ENCODE results near the gene RXRA.

Gene RXRA

DNA sequence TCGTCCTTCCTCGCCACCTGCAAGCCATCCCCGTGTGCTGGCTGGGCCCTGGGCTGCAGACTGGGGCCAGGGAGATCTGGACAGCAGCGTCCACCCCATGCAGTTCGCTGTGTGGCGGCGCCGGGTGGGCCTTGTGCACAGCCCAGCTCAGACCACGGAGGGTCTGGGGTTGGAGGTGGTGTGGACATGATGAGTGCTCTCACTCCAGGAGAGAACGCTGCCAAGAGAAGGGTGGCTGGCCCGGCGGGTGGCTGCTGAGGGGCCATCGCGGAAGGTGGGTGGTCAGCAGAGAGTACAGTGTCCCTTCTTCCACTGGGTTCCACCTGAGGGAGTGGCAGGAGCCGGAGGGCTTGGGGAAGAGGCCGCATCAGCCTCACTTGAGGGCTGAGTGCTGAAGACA lies 44.4 kb downstream of the RXRA start:
- FAIRE-seq, result no peak

DNA sequence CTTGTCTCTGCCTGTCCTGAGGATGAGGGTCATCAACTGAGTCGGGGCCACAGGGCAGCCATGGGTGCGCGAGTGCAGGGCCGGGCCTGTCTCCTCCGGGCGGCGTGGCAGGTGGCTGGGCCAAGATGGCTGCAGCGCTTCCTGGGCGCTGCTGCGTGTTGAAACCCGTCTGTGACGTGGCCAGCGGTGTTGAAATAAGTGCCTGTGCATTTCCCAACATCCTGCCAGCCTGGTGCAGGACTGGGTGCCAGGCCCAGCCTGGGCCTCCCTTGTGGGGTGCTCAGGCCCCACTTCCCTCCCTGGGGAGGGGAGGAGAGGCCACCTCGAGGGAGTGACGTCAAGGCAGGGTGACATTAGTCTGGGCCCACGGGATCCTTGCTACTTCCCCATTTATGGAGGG lies 45.5 kb downstream of the RXRA start:
- no peak for FAIRE-seq

DNA sequence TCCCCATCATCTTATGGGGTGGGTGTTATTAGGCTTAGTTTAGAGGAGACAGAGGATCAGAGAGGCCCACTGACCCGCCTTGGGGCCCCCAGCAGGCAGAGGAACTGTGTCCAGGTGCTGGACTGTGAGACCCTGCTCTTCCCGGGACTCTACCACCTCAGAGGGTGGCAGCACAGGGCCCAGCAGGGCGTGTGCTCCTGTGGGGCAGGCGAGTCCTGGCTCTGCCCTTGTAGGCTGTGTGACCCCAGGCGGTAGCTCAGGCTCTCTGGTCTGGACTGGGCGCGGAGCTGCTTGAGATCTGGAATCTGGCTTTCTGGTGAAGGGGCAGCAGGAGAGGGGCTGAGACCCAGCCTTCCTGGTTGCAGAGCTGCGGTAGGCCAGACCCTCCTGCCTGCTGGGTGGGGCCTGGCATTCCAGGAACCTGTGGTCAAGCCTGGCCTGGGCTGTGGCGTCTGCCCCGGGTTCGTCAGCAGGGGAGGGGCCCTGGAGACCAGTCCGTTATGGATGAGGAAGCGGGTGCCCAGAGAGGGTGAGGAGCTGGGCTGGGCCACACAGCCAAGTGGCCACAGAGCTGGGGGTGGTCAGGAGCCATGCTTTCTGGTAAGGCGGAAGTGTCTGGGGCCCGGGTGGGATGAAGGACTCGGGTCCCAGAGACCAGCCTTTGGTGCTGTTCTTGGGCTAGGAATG lies 46.5 kb downstream of the RXRA start:
- no peak for FAIRE-seq

DNA sequence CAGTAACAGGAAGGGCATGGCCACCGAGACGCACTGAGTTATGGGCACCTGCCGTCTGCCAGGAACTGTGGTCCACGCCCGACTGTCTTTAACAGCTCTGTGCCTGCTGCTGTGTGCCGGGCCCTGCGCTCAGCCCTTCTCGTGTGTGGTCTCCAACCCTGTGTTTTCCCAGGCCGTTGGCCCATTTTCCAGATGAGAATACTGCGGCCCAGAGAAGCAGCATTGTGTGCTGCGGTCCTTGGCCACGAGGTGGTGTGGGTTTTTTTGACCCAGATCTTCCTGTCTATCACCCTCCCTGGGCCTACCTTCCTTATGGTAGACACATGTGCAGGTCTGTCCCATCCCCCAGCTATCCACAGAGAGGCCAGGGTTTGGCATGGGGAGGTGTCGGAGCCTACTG lies 47.0 kb downstream of the RXRA start:
- no peak for FAIRE-seq

DNA sequence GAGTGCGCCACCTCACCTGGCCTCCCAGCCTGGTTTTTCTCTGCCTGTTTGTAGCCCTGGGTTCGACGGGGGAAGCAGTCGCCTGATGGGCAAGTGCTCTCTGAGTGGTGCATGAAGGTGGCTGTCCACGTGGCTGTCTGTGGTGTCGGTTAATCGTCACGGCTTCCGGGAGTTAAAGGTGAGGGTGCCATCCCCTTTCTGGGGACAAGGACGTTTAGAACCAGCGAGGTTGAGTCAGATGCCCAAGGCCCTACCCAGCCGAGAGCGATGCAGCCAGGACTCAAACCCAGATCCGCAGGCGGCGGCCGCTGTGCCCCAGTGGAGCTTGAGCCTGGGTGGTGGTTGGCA lies 47.7 kb downstream of the RXRA start:
- no peak for FAIRE-seq

DNA sequence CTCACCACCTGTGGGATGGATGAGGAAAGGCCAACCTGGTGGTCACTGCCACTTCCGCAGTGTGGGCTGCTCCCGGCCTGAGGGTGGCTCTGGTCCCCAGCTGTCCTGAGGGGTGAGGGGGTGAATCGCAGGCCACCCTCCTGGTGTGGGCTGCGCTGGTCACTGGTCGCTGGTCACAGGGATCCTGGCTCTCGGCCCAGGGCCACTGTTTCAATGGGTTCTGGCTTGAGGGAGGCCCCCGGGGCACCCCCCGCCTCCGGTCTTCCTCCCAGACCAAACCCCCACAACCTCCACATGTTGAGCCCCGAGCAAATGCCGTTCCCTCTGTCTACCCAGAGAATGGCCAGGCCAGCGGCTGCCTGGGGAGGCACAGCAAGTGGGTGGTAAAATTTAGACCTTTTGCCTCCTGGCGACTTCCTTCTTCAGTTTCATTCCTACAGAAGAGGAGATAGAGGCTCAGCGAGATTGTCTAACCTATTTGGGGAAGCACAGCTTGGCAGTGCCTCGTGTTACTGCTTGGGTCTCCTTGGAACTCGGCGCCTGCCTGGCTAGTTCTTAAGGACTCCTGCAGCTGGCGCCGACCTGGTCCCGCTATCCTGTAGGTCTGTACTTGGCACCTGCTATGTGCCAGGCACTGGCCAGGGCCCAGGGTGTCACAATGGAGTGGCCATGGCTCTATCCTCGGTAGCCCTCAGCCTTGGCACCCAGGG lies 48.2 kb downstream of the RXRA start:
- FAIRE-seq, result no peak

DNA sequence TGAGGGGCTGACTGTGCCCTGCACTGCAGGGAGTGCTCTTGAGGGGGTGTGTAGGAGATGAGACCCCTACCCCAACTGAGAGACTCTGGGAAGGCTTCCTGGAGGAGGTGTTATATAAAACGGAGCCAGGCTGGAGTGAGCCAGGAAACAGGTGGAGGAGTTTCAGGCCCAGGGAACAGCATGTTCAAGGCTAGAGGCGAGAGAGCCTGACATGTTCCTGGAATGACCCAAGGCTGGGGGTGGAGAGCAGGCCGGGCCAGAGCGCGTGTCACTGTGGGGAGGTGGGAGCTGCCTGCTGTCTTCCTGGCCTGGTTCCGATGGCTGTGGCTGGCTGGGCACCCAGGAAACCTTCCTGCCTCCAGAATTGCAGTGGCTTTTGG lies 48.7 kb downstream of the RXRA start:
- FAIRE-seq, result no peak

DNA sequence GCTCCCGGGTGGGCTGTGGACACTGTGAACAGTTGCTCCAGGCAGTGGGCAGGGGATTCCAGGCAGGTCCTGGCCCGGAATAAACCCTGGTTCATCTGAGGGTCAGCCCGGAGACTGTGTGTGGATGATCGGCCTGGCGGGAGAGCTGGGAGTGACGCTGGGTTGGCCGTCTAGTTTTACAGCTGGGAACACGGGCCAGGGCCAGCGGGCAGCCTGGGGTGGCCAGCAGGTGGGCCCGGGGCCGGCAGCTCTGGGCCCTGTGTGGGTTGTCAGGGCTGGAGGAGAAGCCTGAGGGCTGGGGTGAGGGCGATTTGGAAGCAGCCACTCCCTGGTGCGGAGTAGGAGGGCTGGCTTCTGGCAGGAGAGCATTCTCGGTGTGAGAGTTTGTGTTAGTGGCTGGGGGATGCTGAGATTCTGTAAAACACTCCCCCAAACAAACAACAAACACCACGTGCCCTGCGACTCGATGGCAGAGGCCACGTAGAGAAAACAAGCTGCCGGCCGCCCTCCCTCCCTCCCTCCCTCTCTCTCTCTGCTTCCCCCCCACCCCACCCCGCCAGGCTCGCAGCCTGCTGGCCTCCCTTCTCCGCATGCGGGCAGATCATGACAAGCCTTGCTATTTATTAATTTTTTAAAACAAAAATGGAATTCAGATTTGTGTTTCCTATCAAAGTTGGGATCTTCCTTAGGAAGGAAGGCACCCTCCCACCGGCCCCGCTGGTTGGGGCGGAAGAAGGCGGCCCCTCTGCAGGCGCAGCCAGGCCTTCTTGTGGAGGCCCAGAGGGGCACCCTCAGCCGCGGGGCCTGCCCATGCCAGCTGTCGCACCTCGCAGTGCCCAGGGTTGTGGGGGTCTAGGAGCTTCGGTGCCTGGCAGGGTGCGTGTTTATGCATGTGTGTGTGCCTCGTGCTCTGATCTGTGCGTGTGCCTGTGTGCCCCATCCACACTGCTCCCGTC lies 49.5 kb downstream of the RXRA start:
- no peak for FAIRE-seq

DNA sequence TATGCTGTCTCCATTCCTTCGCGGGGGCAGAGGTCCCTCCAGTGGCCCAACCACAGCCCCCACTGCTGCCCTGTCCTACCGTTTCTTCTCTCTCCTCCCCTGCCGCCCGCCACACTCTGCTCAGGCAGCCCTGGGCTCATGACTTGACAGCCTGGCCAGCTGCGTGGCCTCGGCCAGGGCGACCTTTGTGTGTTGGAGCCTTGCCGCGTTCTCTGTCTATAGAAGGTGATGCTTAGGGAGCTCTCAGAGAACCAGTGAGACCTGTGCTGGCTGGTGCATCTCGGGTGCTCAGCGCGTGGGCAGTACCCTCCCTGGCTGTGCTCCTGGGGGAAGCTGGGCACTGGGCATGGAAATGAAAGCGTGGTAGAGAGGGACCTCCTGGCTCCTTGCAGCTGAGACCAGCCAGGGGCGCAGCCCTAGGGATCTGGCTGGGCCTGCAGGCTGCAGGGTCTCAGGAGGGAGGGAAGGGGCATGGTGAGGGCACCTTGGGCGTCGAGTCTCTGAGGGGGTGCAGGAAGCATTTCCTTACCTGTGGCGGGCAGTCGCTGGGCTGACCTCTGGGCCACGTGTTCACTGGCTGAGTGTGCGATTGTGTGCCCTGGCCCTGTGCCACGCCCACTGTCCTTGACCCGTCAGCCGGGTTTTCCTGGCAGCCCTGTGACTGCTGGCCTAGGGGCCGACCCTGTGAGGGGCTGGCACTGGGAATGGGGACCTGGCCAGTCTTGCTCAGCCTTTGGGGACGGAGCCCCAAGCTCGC lies 50.3 kb downstream of the RXRA start:
- FAIRE-seq, result no peak

DNA sequence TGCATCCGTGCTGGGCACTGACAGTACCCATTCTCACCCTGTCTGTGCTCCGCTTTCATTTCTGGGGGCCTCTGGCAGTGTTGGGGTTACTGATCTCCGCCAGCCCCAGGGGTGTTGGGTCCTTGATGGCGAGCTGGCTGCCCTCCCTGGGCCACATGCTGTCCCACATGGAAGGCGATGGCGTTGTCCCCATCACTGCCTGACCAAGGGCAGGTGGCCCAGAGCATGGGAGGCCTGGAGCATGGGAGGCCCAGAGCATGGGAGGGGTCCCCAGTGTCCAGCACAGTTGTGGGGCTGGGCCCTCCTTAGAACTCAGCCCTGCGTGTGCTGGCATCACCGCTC lies 50.9 kb downstream of the RXRA start:
- no peak for FAIRE-seq

DNA sequence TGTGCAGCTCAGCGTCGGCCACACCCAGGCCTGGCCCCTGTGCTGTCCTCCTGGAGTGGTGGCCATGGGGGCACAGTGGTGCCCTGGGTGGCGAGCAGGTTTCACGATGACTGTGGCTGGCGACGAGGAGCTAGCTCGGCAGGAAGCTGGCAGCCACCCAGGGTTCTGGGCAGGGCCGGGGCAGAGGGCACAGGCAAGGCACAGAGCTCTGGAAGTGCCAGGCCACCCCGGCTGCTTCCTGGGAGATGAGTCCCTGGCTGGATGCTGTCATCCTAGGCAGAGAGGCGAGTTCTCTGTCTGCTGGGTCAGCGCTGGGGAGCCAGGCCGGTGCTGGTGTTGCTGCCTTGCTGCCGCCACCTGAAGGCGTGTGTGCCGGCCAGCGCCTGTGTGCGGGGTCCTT lies 51.7 kb downstream of the RXRA start:
- no peak for FAIRE-seq

DNA sequence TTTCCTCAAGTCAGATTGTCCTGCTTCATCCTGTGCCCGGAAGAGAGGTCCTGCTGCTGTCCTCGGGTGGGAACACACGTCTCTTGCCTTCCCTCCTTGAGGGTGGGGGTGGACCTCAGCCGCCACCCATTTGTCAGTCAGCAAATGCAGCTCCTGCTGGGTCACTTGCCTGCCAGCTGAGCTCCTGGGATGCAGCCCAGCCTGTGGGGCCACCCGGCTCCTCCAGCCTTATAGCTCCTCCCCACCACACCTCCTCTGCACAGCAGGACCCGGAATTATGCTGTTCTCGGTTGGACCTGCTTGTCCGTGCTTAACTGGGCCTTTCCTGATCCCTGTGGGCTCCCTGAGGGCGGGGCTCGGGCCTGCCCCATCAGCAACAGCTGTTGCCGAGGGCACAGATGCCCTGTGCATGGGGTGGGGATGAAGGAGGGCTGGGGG lies 52.7 kb downstream of the RXRA start:
- FAIRE-seq, result no peak

DNA sequence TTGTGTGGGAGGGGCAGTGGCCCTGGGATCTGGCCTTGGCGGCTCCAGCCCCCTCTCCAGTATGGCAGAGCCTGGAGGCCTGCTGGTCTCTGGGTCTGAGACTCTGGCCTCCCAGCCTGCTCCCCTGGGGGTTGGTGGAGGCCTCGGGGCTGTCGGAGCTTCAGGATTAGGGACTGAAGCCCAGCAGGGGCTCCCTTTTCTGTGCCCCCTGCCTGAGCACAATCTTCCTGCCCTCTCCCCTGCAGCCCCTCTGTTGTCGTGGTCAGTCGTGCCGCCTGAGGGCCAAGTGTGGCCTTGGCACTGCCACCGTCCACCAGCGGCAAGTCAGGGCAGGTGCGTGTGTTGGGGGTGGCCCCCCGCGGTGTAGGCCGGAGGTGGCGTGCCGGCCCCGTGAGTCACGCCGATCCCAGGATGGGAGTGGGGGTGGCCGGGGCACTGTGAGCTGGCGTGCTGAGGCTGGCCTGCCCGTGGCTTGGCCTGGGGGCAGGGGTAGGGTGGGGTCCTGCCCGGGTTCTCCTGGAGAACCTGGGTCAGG lies 53.6 kb downstream of the RXRA start:
- no peak for FAIRE-seq

DNA sequence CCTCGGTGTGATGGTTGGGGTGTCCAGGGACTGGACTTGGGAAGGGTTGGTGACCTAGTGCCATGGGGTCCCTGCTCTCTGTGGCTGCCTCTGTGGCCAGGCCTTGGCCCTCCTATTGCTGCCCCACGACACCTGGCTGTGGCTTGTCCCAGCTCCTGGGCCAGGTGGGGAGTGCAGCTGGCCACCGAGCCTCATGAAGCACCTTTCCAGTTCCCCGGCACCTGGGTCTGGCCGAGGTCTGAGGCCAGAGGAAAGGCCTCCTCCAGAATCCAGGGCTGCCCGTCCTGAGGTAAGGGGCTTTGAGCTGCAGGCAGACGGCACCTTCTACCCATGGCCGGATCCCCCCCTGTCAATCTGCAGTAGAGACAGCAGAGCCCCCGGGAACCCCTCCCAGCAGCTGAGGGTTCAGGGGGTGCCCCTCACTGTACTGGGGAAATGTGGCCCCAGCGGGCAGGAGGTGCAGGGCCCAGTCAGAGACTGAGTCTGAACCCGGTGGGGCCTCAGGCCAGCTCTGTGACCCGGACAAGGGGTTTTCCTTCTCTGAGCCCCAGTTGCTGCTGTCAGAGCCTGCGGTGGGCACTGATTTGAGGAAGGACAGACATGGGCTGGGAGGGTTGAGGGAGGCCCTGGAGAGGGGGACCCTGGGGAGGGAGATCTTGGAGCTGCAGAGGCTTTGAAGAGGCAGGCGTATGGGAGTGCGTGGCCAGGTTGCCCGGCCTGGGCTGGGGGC lies 54.5 kb downstream of the RXRA start:
- FAIRE-seq, result no peak

DNA sequence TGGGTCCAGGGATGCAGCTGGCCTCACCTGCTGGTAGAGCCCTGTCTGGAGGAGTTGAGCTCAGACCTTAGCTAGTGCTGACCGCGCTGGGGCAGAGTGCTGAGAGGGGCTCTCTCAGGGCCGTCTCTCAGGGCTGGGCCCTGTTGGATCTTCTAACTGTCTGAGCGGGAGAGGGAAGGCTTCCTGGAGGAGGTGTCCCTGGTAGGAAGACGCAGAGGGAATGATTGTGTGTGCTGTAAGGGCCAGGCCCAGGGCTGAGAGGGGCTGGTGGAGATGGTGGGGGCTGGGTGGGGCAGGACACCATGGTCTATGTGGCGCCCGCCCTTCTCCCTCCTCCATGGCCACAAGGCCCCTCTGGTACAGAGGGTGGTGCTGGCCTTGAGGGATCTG lies 55.0 kb downstream of the RXRA start:
- FAIRE-seq, result no peak

DNA sequence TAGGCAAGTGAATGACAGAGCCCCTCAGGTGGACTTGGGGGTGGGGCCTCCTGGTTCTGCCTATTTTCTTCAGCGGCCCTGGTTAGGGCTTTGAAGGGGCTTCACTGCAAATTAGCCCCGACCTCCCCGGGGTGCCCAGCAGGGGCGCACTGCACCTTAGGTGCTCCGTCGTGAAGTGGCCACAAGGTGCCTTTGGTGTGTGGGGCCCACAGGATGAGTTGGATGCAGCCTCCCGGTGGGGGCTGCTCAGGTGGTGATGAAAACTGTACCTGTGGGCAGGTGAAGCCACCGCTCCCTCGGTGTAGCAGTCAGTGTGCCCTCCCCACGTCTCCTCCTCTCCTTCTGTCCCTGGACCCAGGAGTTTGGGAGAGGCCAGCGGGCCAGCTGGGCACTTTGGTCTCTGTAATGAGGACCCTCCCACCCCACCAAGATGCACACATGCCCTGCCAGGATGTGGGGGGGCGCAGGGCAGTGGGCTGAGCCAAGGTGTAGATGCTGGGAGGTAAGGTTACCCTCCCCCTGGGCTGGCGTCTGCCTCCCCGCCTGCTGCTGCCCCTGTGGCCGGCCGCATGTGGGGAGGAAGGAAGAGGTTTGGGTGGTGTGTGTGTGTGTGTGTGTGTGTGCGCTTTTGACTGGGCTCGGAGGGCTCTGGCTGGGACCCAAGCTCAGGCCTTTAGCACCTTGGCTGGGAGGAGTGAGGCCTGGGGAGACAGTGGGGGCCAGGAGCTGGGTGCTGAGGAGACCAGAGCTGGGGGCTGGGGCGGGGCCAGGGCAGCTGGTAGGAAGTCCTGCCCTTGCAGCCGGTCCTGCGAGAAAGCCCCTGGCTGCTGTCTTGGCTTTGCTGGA lies 55.6 kb downstream of the RXRA start:
- no peak for FAIRE-seq

DNA sequence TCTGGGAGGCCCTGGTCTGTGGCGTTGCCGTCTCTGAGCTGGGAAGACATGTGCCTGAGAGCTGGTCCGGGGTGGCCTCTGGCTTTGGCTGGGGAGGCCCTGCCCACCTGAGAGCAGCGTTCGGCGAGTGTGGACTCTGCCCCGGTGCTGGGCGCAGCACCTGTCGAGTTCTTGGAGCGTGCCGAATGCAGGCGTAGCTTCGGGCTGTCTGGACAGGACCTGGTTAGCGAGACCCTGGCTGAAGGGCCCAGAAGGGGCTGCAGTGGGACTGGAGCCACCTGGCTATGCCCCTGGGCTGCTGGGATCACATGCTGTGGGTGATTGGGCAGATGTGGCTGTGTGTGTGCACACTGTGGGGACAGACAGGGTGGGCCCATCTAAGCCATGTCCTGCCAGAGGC lies 56.5 kb downstream of the RXRA start:
- no peak for FAIRE-seq

DNA sequence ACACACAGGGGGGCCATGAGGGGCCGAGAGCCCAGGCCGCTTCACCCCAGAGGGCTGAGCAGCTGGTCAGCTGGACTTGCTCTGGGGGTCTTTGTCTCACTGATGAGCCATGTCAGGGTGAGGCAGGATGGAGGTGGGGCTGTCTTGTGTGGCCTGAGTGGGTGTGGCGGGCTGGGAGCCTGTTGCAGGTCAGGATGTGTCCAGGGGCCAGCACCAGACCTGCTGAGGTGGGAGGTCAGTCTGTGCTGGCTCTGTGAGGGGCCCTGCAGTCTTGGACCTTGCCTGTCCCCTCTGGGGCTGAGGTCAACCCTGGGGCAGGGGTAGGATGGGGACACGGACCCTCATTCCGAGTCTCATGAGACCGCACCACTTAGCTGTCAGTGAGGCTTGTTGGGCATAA lies 56.9 kb downstream of the RXRA start:
- no peak for FAIRE-seq

DNA sequence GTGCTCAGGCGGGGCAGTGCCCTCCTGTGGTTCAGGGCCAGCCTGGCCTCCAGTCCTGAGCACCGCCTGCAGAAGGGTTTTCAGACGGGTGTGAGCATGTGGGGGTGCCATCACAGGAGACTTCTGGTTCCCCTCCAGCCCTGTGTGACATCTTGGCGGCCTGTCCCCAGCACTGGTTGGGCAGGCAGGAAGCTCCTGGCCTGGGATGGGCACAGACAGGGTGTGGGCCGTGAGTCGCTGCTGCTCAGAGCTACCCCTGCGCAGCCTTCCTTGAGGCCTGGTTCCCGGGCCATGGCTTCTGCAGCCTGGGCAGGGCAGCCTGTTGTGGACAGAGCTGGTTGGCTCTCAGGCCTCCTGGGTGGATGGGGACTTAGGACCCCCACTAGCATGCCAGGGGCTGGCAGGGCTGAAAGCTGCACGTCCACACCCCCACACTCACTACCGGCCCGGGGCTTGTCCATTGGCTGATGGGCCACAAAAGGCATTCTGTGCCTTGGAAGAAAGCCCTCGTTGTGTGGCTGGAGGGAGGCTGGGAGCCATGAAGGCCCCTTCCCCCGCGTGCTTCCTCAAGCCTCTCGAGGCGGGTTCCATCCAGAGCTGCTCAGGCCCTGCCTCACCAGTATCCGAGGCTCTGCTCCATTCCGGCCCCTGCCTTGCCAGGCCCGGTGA lies 58.7 kb downstream of the RXRA start:
- FAIRE-seq, result no peak

DNA sequence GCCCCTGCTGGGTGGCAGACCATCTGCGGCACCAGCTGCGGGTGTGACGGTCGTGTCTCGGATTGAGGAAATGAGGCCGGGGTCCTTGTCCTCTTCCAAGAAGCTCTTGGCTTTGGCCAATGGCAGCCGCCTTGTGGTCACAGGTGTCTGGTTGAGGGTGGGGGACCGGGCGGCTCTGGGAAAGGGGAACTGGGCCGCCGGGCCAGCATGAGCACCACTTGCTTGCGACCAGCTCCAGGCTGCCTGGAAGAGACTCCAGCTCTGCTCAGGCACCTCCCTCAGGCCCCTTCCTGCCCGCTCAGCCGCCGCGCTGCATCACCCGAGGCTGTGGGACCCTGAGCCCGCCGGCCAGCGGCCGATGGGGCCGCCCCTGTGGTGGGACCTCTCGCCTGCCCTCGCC lies 59.7 kb downstream of the RXRA start:
- FAIRE-seq, result no peak
